Stimulated activated CD8-positive, alpha-beta memory T cell treated with anti-CD3 and anti-CD28 coated beads, Interleukin-15, amount 100 ng/mL, for 4 hours (primary cell): ENCODE data around the gene ACTN2.
A peak's percentile ranks its signal among the peaks of the same experiment; 100 is the strongest.

Source experiments
- DNase-seq, 2 donors: peaks; one replicate each; pipeline ENCODE4 v3.0.0-alpha.2; 2020; ENCODE audit warnings: low read depth in 2 of 2

ACTN2 gene

GRCh38 chr1:236774926-236775325 is 88.6 kb downstream of the ACTN2 start:
- no peak for DNase-seq

- no peak for DNase-seq
Measured at GRCh38 chr1:236779312-236779711, 93.0 kb downstream of the ACTN2 start.

- DNase-seq, result no peak
Measured at GRCh38 chr1:236785477-236785876, 99.2 kb downstream of the ACTN2 start.

- DNase-seq, result no peak
Measured at GRCh38 chr1:236786453-236786852, 100.2 kb downstream of the ACTN2 start.

GRCh38 chr1:236794585-236795034 is 108.3 kb downstream of the ACTN2 start:
- DNase-seq, result no peak

- DNase-seq, result peak; percentile 88 to 94
Measured at GRCh38 chr1:236795035-236795756, 108.9 kb downstream of the ACTN2 start, which contains the start of gene MTR. Gene MTR (plus strand): TSS chr1:236795292. CDS start chr1:236795704, 412 bp downstream.

- no peak for DNase-seq
Measured at GRCh38 chr1:236795757-236796667, 109.7 kb downstream of the ACTN2 start.

- no peak for DNase-seq
Measured at GRCh38 chr1:236799001-236799400, 112.7 kb downstream of the ACTN2 start.

- DNase-seq, result no peak
Measured at GRCh38 chr1:236800002-236800620, 113.8 kb downstream of the ACTN2 start.

GRCh38 chr1:236800623-236801022 is 114.3 kb downstream of the ACTN2 start:
- no peak for DNase-seq

GRCh38 chr1:236802264-236802663 is 116.0 kb downstream of the ACTN2 start:
- no peak for DNase-seq

- no peak for DNase-seq
Measured at GRCh38 chr1:236806634-236807033, 120.3 kb downstream of the ACTN2 start.

- DNase-seq, result no peak
Measured at GRCh38 chr1:236808005-236808404, 121.7 kb downstream of the ACTN2 start.

GRCh38 chr1:236808564-236809130 is 122.3 kb downstream of the ACTN2 start:
- no peak for DNase-seq

- no peak for DNase-seq
Measured at GRCh38 chr1:236809148-236809547, 122.8 kb downstream of the ACTN2 start.

GRCh38 chr1:236810018-236810417 is 123.7 kb downstream of the ACTN2 start:
- DNase-seq, result no peak

GRCh38 chr1:236812334-236813030 is 126.2 kb downstream of the ACTN2 start:
- DNase-seq, result no peak
